B cell (primary cell): Measurements from ENCODE around the gene SFT2D2.

Experiments used
- CTCF ChIP-seq: fragments of 200-600 bp; IDR thresholded peaks from one replicate; pipeline ENCODE4 v1.8.0; 2022; ENCODE audit warnings: antibody characterized with exemption, mild to moderate bottlenecking
- EZH2 ChIP-seq: IDR thresholded peaks from 2 replicates; pipeline ENCODE4 v1.6.1; 2012; ENCODE audit warnings: borderline replicate concordance, low read depth, mild to moderate bottlenecking, moderate library complexity, low read length; ENCODE audit not compliant: insufficient read depth, poor library complexity, severe bottlenecking

GRCh38 chr1:168273575-168273974 is 47.8 kb downstream of the SFT2D2 start:
- TF ChIP-seq CTCF (no peak), EZH2 (no peak)
